NCI-H187 (cell line): ENCODE results near the gene C5orf63.
"Not testable (repeated sequence)": the region's sequence is repeated elsewhere in the genome, so short reads cannot be mapped to it uniquely, and the experiment has no call there.

Experiments used
- DNase-seq, 2 experiments: peaks; one replicate each; lab custom pipeline; 2025; lab: John Stamatoyannopoulos, UW

The C5orf63 gene

GRCh38 chr5:127074466-127074865 is 1.2 kb upstream of the C5orf63 start:
- no peak for DNase-seq

- no peak for DNase-seq
Observed at GRCh38 chr5:127070243-127070642, 3.1 kb downstream of the C5orf63 start.

- DNase-seq, result no peak
Observed at GRCh38 chr5:127068493-127069214, 4.6 kb downstream of the C5orf63 start.

GRCh38 chr5:127066721-127067120 is 6.6 kb downstream of the C5orf63 start:
- DNase-seq, result no peak

GRCh38 chr5:127064253-127064840 is 9.0 kb downstream of the C5orf63 start:
- DNase-seq, result no peak

GRCh38 chr5:127063257-127063913 is 9.9 kb downstream of the C5orf63 start:
- no peak for DNase-seq

- DNase-seq, result no peak
Observed at GRCh38 chr5:127061956-127062355, 11.3 kb downstream of the C5orf63 start.

- DNase-seq, result no peak
Observed at GRCh38 chr5:127061537-127061936, 11.8 kb downstream of the C5orf63 start.

- no peak for DNase-seq
Observed at GRCh38 chr5:127060470-127060985, 12.8 kb downstream of the C5orf63 start.

- DNase-seq, result no peak
Observed at GRCh38 chr5:127056896-127057295, 16.4 kb downstream of the C5orf63 start.

GRCh38 chr5:127055880-127056653 is 17.2 kb downstream of the C5orf63 start:
- no peak for DNase-seq

GRCh38 chr5:127053551-127053950 is 19.8 kb downstream of the C5orf63 start:
- DNase-seq, result not testable (repeated sequence)

- DNase-seq, result no peak
Observed at GRCh38 chr5:127053049-127053448, 20.3 kb downstream of the C5orf63 start.

GRCh38 chr5:127051591-127051990 is 21.7 kb downstream of the C5orf63 start:
- no peak for DNase-seq

GRCh38 chr5:127046343-127047072 is 26.8 kb downstream of the C5orf63 start:
- no peak for DNase-seq

GRCh38 chr5:127042593-127042992 is 30.7 kb downstream of the C5orf63 start:
- DNase-seq, result no peak

- DNase-seq, result no peak
Observed at GRCh38 chr5:127041571-127041970, 31.7 kb downstream of the C5orf63 start.

- peak; percentile 91 to 97 for DNase-seq
Observed at GRCh38 chr5:127040796-127041520, 32.3 kb downstream of the C5orf63 start.

- no peak for DNase-seq
Observed at GRCh38 chr5:127038550-127038949, 34.8 kb downstream of the C5orf63 start.

- no peak for DNase-seq
Observed at GRCh38 chr5:127031863-127032232, 41.5 kb downstream of the C5orf63 start.
